HG03442 (cell line): ENCODE results near the gene FAM151B.

Experiments
- ATAC-seq: cut with Tn5 transposase; IDR thresholded peaks from one replicate; pipeline ENCODE4 v1.9.1; 2021; ENCODE audit warnings: mild to moderate bottlenecking, moderate library complexity; ENCODE audit not compliant: unreplicated experiment

The FAM151B gene

DNA sequence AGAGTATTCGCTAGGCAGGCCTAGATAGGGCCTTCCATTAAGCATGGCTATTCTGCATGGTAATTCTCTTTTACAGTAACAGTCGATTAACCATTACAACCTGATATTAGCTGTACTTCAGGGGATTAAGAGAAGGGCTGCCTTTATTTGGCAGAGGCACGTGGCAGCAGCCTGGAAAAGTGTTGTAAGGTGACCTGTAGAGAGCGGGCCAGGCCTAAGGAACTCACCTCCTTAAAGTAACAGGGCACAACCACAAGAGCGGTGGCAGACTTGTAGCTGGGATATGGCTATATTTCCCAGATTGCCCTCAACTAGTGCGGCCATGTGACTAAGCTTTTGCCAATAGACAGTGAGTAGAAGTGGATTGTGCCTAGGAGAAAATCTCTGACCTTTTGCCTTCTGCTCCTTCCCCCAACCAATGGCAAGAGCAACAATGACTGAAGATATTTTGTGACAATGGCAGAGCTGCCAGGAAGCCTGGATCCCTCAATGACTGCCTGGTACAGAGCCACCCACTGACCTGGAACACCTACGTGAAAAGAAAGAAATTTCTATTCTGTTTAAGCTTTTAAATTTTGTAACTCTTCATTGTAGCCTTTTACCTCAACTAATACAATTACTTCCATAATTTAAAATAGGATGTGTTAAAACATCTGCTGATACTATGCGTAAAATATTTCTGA lies 101.1 kb downstream of the FAM151B start:
- no peak for ATAC-seq

DNA sequence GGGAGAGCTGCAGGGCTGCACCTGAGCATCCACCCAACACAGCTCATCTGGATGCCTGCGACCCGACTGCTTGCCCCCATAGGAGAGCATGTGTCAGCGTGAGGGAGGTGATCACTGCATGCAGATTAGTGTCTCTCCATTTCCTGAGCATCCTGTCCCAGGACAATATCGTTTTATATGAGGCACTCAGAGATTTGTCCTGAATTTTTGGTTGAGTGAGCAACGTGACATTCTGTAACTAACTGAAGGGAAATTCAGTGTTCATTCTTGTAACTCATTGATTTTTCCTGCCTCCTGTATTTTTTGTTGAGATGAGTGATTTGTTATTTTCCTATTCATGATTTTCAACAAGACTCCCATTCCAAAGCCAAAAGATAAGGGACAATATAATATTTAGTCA lies 102.9 kb downstream of the FAM151B start:
- ATAC-seq = no peak

DNA sequence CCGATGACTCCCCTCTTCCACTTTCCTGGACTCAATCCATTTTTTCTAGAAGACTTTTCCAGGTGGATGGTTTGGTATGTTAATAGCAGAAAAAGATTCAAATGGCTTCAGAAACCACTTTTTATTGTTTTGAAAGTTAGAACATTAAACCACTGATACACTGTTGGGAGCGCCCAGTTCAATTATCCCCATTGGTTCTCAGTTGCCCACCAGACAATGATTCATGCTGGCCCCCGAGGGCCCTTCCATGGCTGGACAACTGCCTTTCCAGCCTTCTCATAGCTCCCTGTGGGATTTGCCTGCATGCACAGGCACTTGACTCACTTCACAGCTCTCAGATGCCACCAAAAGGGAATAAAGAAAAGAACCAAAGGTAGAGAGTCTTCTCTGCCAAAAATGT lies 103.5 kb downstream of the FAM151B start:
- no peak for ATAC-seq

DNA sequence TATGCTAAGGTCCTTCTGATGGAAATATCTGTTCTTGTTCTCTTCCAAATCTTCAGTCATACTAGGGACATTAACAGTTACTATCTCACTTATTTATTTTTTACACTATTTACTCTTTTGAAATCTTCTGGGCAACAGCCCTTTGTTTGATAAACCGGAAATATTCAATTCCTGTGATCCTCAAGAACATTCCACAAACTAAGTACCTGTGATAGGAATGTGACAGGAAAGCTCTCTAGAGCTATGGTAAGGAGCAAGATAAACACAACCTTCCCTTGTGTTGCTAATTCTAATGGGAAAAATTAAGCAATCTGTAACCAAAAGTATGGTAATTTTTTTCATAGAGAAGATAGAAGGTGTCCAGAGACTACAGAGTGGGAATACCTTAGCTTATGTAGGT lies 104.2 kb downstream of the FAM151B start:
- ATAC-seq = no peak
